GM12892 (cell line): ENCODE data around the gene BICDL2.

Source experiments
- DNase-seq: peaks from one replicate; pipeline ENCODE4 v3.0.0; 2011; ENCODE audit not compliant: insufficient read length
- FAIRE-seq: peaks from 2 replicates; lab custom pipeline; 2011; peaks lifted over from hg19 to GRCh38; lab: Jason Lieb, UNC
- POLR2A ChIP-seq: IDR thresholded peaks from 2 replicates; pipeline ENCODE4 v1.6.1; 2011; ENCODE audit warnings: low read depth, low read length, control low read depth
- POLR2AphosphoS5 ChIP-seq: IDR thresholded peaks from 2 replicates; pipeline ENCODE4 v1.6.1; 2011; ENCODE audit warnings: low read depth, low read length, control low read depth
- TAF1 ChIP-seq: IDR thresholded peaks from 2 replicates; pipeline ENCODE4 v1.6.1; 2011; ENCODE audit warnings: low read depth, mild to moderate bottlenecking, control low read depth, low read length, borderline replicate concordance

Gene BICDL2

GRCh38 chr16:3051494-3051893, 14.8 kb upstream of the BICDL2 start:
- TF ChIP-seq POLR2A (no peak), POLR2AphosphoS5 (no peak), TAF1 (no peak)
- DNase-seq (no peak), FAIRE-seq (no peak)

- no peak for TF ChIP-seq POLR2A
- TF ChIP-seq POLR2AphosphoS5: no peak
- no peak for TF ChIP-seq TAF1
Observed at GRCh38 chr16:3051009-3051408, 14.3 kb upstream of the BICDL2 start.

GRCh38 chr16:3050487-3050886, 13.7 kb upstream of the BICDL2 start:
- DNase-seq (no peak), FAIRE-seq (no peak)
- no peak for TF ChIP-seq POLR2AphosphoS5
- no peak for TF ChIP-seq POLR2A
- no peak for TF ChIP-seq TAF1

More at GRCh38 chr16:3051009-3051408, 14.3 kb upstream of the BICDL2 start:
- FAIRE-seq (no peak), DNase-seq (no peak)

- DNase-seq (no peak), FAIRE-seq (no peak)
- TF ChIP-seq POLR2A (no peak), TAF1 (no peak), POLR2AphosphoS5 (no peak)
Observed at GRCh38 chr16:3049921-3050481, 13.3 kb upstream of the BICDL2 start.

GRCh38 chr16:3047387-3047720, 10.6 kb upstream of the BICDL2 start:
- TF ChIP-seq POLR2AphosphoS5: no peak
- no peak for TF ChIP-seq TAF1
- TF ChIP-seq POLR2A: no peak
- DNase-seq: no peak
- FAIRE-seq: no peak

- TF ChIP-seq POLR2A: no peak
- no peak for TF ChIP-seq TAF1
- no peak for TF ChIP-seq POLR2AphosphoS5
- FAIRE-seq (no peak), DNase-seq (no peak)
Observed at GRCh38 chr16:3046641-3047386, 10.1 kb upstream of the BICDL2 start.

- FAIRE-seq (no peak), DNase-seq (peak; percentile 73)
Observed at GRCh38 chr16:3045758-3046640, 9.3 kb upstream of the BICDL2 start, which contains the start of gene MMP25. Gene MMP25 (plus strand): TSS chr16:3046561. CDS start chr16:3046918, 357 bp downstream.

GRCh38 chr16:3044708-3045107, 8.0 kb upstream of the BICDL2 start:
- FAIRE-seq (no peak), DNase-seq (no peak)
- no peak for TF ChIP-seq TAF1
- TF ChIP-seq POLR2A: no peak
- no peak for TF ChIP-seq POLR2AphosphoS5

More at GRCh38 chr16:3045758-3046640, 9.3 kb upstream of the BICDL2 start, which contains the start of gene MMP25:
- TF ChIP-seq POLR2A: no peak
- TF ChIP-seq TAF1: no peak

- TF ChIP-seq POLR2A (no peak), POLR2AphosphoS5 (no peak), TAF1 (no peak)
- no peak for DNase-seq
- no peak for FAIRE-seq
Observed at GRCh38 chr16:3042376-3042775, 5.6 kb upstream of the BICDL2 start.

GRCh38 chr16:3038896-3039295, 2.2 kb upstream of the BICDL2 start:
- TF ChIP-seq POLR2A: no peak
- no peak for TF ChIP-seq TAF1
- TF ChIP-seq POLR2AphosphoS5: no peak
- no peak for DNase-seq
- no peak for FAIRE-seq

- FAIRE-seq: no peak
- DNase-seq: no peak
- no peak for TF ChIP-seq POLR2A
- TF ChIP-seq POLR2AphosphoS5: no peak
- no peak for TF ChIP-seq TAF1
Observed at GRCh38 chr16:3038256-3038655, 1.5 kb upstream of the BICDL2 start.
